Measurements from ENCODE around the gene PIGL.

Gene PIGL

GRCh38 chr17:16250635-16251034 lies 33.6 kb downstream of the PIGL start:
- Histone ChIP-seq H3K27ac (ENCODE audit: low read depth, low read length) (no peak overlapping the region), H3K9ac (ENCODE audit: low read depth in 1 of 2, low read length in 2 of 2) (no peak overlapping the region), H3K9me3 (ENCODE audit: control insufficient read depth in 1 of 2, low read length in 2 of 2) (no peaks in the 10 kb centered on the region), H3K27me3 (ENCODE audit: control insufficient read depth in 1 of 2, insufficient read depth in 2 of 2, low read length in 2 of 2) (no peaks in the 10 kb centered on the region), H3K36me3 (ENCODE audit: control insufficient read depth in 1 of 2, insufficient read depth in 2 of 2, low read length in 2 of 2) (no peaks in the 10 kb centered on the region), H3K4me1 (ENCODE audit: control insufficient read depth in 1 of 2, insufficient read depth in 2 of 2, low read length in 2 of 2) (peaks cover 20 to 25% of the 10 kb centered on the region in 2 donors), H3K4me3 (ENCODE audit: low read depth in 1 of 2, low read length in 2 of 2) (no peak overlapping the region)

DNA sequence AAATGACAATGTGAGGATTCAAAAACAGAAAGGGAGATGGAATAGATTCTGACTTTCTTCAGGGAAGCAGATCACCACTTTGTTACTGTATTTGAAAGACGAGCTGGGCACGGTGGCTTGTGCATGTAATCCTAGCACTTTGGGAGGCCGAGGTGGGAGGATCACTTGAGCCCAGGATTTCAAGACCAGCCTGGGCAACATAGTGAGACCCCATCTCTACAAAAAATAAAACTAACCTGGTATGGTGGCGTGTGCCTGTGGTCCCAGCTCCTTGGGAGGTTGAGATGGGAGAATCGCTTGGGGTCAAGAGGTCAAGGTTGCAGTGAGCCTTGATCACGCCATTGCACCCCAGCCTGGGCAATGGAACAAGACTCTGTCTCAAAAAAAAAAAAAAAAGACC lies 34.0 kb downstream of the PIGL start:
- no peak overlapping the region for H3K27ac ChIP-seq (ENCODE audit: low read depth, low read length)
- H3K4me3 ChIP-seq (ENCODE audit: low read depth in 1 of 2, low read length in 2 of 2) = no peak overlapping the region
- H3K27me3 ChIP-seq (ENCODE audit: control insufficient read depth in 1 of 2, insufficient read depth in 2 of 2, low read length in 2 of 2) = no peaks in the 10 kb centered on the region
- no peak overlapping the region for H3K9ac ChIP-seq (ENCODE audit: low read depth in 1 of 2, low read length in 2 of 2)
- no peaks in the 10 kb centered on the region for H3K9me3 ChIP-seq (ENCODE audit: control insufficient read depth in 1 of 2, low read length in 2 of 2)
- peaks cover 23 to 29% of the 10 kb centered on the region in 2 donors for H3K4me1 ChIP-seq (ENCODE audit: control insufficient read depth in 1 of 2, insufficient read depth in 2 of 2, low read length in 2 of 2)
- no peaks in the 10 kb centered on the region for H3K36me3 ChIP-seq (ENCODE audit: control insufficient read depth in 1 of 2, insufficient read depth in 2 of 2, low read length in 2 of 2)

DNA sequence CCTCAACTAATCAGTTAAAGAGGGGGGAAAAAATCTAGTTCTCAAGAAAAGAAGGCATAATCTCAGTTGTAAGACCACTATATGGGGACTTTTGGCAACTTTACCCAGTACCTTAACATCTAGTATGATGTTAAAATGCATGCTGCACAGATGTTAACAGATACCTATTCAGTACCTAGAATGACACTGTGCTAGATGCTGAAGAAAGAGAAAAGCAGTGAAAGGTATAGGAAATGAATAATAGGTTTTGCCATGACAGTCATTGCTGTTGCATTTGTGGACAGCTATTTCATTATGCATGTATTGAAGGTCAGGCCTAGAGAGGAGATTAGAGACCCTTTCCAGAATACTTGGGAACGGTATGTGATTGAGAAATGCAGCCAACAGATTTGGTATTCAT lies 34.5 kb downstream of the PIGL start:
- no peaks in the 10 kb centered on the region for H3K36me3 ChIP-seq (ENCODE audit: control insufficient read depth in 1 of 2, insufficient read depth in 2 of 2, low read length in 2 of 2)
- no peak overlapping the region for H3K4me3 ChIP-seq (ENCODE audit: low read depth in 1 of 2, low read length in 2 of 2)
- H3K4me1 ChIP-seq (ENCODE audit: control insufficient read depth in 1 of 2, insufficient read depth in 2 of 2, low read length in 2 of 2) = peaks cover 28 to 31% of the 10 kb centered on the region in 2 donors
- no peaks in the 10 kb centered on the region for H3K9me3 ChIP-seq (ENCODE audit: control insufficient read depth in 1 of 2, low read length in 2 of 2)
- no peak overlapping the region for H3K9ac ChIP-seq (ENCODE audit: low read depth in 1 of 2, low read length in 2 of 2)
- H3K27ac ChIP-seq (ENCODE audit: low read depth, low read length) = no peak overlapping the region
- H3K27me3 ChIP-seq (ENCODE audit: control insufficient read depth in 1 of 2, insufficient read depth in 2 of 2, low read length in 2 of 2) = no peaks in the 10 kb centered on the region

DNA sequence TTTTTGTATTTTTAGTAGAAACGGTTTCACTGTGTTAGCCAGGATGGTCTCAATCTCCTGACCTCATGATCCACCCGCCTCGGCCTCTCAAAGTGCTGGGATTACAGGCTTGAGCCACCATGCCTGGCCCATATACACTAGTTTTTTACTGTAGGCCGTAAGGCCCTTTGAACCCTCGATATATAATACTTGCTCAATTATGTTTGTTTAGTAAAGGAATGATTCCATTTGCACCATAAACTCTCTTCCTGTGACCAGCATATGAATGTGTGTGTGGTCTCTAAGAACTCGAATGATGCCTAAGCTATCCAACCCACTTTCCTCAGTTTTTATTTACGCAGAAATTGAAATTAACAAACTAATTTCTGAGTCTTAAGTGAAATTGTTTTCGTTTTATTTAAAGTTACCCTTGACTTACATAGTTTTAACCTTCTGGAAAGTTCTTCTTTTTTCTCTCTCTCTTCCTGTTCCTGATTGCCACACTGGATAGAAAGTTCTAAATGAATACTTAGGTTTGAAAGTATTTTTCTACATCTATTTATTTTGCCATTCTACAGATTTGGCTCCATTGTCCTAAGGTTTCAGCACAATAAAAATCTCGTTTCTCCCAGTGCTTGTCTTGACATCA lies 37.9 kb downstream of the PIGL start:
- H3K9me3 ChIP-seq (ENCODE audit: control insufficient read depth in 1 of 2, low read length in 2 of 2) = no peaks in the 10 kb centered on the region
- H3K4me3 ChIP-seq (ENCODE audit: low read depth in 1 of 2, low read length in 2 of 2) = peak overlapping the region; percentile 6 to 50
- H3K4me1 ChIP-seq (ENCODE audit: control insufficient read depth in 1 of 2, insufficient read depth in 2 of 2, low read length in 2 of 2) = peaks cover 14 to 18% of the 10 kb centered on the region in 2 donors
- no peaks in the 10 kb centered on the region for H3K36me3 ChIP-seq (ENCODE audit: control insufficient read depth in 1 of 2, insufficient read depth in 2 of 2, low read length in 2 of 2)
- peak overlapping the region; percentile 53 to 60 for H3K9ac ChIP-seq (ENCODE audit: low read depth in 1 of 2, low read length in 2 of 2)
- H3K27ac ChIP-seq (ENCODE audit: low read depth, low read length) = peak overlapping the region; percentile 69
- H3K27me3 ChIP-seq (ENCODE audit: control insufficient read depth in 1 of 2, insufficient read depth in 2 of 2, low read length in 2 of 2) = no peaks in the 10 kb centered on the region

DNA sequence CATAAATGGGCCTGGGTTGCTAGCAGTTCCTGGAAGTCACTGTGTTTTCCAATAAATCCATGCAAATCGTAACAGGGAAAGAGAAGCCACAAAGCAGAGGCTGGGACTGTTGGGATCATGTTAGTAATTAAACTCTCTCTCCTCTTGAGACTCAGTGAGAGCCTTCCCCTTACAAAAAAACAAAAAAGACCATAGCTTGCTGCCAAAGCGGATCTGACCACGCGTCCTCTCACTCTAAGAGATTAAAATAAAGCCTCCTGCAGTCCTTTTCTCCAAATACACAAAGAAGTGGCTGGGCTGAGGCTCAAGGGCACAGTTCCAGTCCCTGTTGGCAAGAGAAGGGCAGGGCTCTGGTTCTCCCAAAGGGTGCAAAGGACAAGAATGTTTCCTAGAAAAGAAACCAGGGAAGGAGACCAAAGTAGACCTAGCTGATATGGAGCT lies 38.5 kb downstream of the PIGL start:
- Histone ChIP-seq H3K4me1 (ENCODE audit: control insufficient read depth in 1 of 2, insufficient read depth in 2 of 2, low read length in 2 of 2) (peaks cover 14 to 18% of the 10 kb centered on the region in 2 donors), H3K9ac (ENCODE audit: low read depth in 1 of 2, low read length in 2 of 2) (peak overlapping the region; percentile 53 to 60), H3K27ac (ENCODE audit: low read depth, low read length) (peak overlapping the region; percentile 69), H3K36me3 (ENCODE audit: control insufficient read depth in 1 of 2, insufficient read depth in 2 of 2, low read length in 2 of 2) (no peaks in the 10 kb centered on the region), H3K27me3 (ENCODE audit: control insufficient read depth in 1 of 2, insufficient read depth in 2 of 2, low read length in 2 of 2) (no peaks in the 10 kb centered on the region), H3K9me3 (ENCODE audit: control insufficient read depth in 1 of 2, low read length in 2 of 2) (no peaks in the 10 kb centered on the region), H3K4me3 (ENCODE audit: low read depth in 1 of 2, low read length in 2 of 2) (peak overlapping the region; percentile 6 to 50)

GRCh38 chr17:16258901-16259300 lies 41.9 kb downstream of the PIGL start:
- Histone ChIP-seq H3K36me3 (ENCODE audit: control insufficient read depth in 1 of 2, insufficient read depth in 2 of 2, low read length in 2 of 2) (no peaks in the 10 kb centered on the region), H3K9me3 (ENCODE audit: control insufficient read depth in 1 of 2, low read length in 2 of 2) (no peaks in the 10 kb centered on the region), H3K9ac (ENCODE audit: low read depth in 1 of 2, low read length in 2 of 2) (no peak overlapping the region), H3K27ac (ENCODE audit: low read depth, low read length) (no peak overlapping the region), H3K4me3 (ENCODE audit: low read depth in 1 of 2, low read length in 2 of 2) (no peak overlapping the region), H3K4me1 (ENCODE audit: control insufficient read depth in 1 of 2, insufficient read depth in 2 of 2, low read length in 2 of 2) (peaks cover 14 to 18% of the 10 kb centered on the region in 2 donors), H3K27me3 (ENCODE audit: control insufficient read depth in 1 of 2, insufficient read depth in 2 of 2, low read length in 2 of 2) (no peaks in the 10 kb centered on the region)

- no peak overlapping the region for H3K9ac ChIP-seq (ENCODE audit: low read depth in 1 of 2, low read length in 2 of 2)
- H3K27ac ChIP-seq (ENCODE audit: low read depth, low read length) = no peak overlapping the region
- H3K9me3 ChIP-seq (ENCODE audit: control insufficient read depth in 1 of 2, low read length in 2 of 2) = no peaks in the 10 kb centered on the region
- H3K4me3 ChIP-seq (ENCODE audit: low read depth in 1 of 2, low read length in 2 of 2) = no peak overlapping the region
- no peaks in the 10 kb centered on the region for H3K36me3 ChIP-seq (ENCODE audit: control insufficient read depth in 1 of 2, insufficient read depth in 2 of 2, low read length in 2 of 2)
- peaks cover 12 to 17% of the 10 kb centered on the region in 2 donors for H3K4me1 ChIP-seq (ENCODE audit: control insufficient read depth in 1 of 2, insufficient read depth in 2 of 2, low read length in 2 of 2)
- no peaks in the 10 kb centered on the region for H3K27me3 ChIP-seq (ENCODE audit: control insufficient read depth in 1 of 2, insufficient read depth in 2 of 2, low read length in 2 of 2)
Observed at GRCh38 chr17:16259926-16260325, 42.9 kb downstream of the PIGL start.

- H3K9ac ChIP-seq (ENCODE audit: low read depth in 1 of 2, low read length in 2 of 2) = no peak overlapping the region
- peaks cover 8 to 10% of the 10 kb centered on the region in 2 donors for H3K4me1 ChIP-seq (ENCODE audit: control insufficient read depth in 1 of 2, insufficient read depth in 2 of 2, low read length in 2 of 2)
- H3K4me3 ChIP-seq (ENCODE audit: low read depth in 1 of 2, low read length in 2 of 2) = no peak overlapping the region
- no peaks in the 10 kb centered on the region for H3K9me3 ChIP-seq (ENCODE audit: control insufficient read depth in 1 of 2, low read length in 2 of 2)
- H3K27me3 ChIP-seq (ENCODE audit: control insufficient read depth in 1 of 2, insufficient read depth in 2 of 2, low read length in 2 of 2) = no peaks in the 10 kb centered on the region
- no peak overlapping the region for H3K27ac ChIP-seq (ENCODE audit: low read depth, low read length)
- H3K36me3 ChIP-seq (ENCODE audit: control insufficient read depth in 1 of 2, insufficient read depth in 2 of 2, low read length in 2 of 2) = no peaks in the 10 kb centered on the region
Observed at GRCh38 chr17:16261049-16261448, 44.0 kb downstream of the PIGL start.

- Histone ChIP-seq H3K9me3 (ENCODE audit: control insufficient read depth in 1 of 2, low read length in 2 of 2) (no peaks in the 10 kb centered on the region), H3K36me3 (ENCODE audit: control insufficient read depth in 1 of 2, insufficient read depth in 2 of 2, low read length in 2 of 2) (no peaks in the 10 kb centered on the region), H3K27ac (ENCODE audit: low read depth, low read length) (no peak overlapping the region), H3K4me3 (ENCODE audit: low read depth in 1 of 2, low read length in 2 of 2) (no peak overlapping the region), H3K4me1 (ENCODE audit: control insufficient read depth in 1 of 2, insufficient read depth in 2 of 2, low read length in 2 of 2) (peaks cover 6 to 8% of the 10 kb centered on the region in 2 donors), H3K27me3 (ENCODE audit: control insufficient read depth in 1 of 2, insufficient read depth in 2 of 2, low read length in 2 of 2) (no peaks in the 10 kb centered on the region), H3K9ac (ENCODE audit: low read depth in 1 of 2, low read length in 2 of 2) (no peak overlapping the region)
Observed at GRCh38 chr17:16262201-16262600, 45.2 kb downstream of the PIGL start.

GRCh38 chr17:16267174-16267573 lies 50.2 kb downstream of the PIGL start:
- no peak overlapping the region for H3K4me3 ChIP-seq (ENCODE audit: low read depth in 1 of 2, low read length in 2 of 2)
- H3K9me3 ChIP-seq (ENCODE audit: control insufficient read depth in 1 of 2, low read length in 2 of 2) = no peaks in the 10 kb centered on the region
- H3K36me3 ChIP-seq (ENCODE audit: control insufficient read depth in 1 of 2, insufficient read depth in 2 of 2, low read length in 2 of 2) = no peaks in the 10 kb centered on the region
- no peak overlapping the region for H3K27ac ChIP-seq (ENCODE audit: low read depth, low read length)
- H3K9ac ChIP-seq (ENCODE audit: low read depth in 1 of 2, low read length in 2 of 2) = no peak overlapping the region
- no peaks in the 10 kb centered on the region for H3K27me3 ChIP-seq (ENCODE audit: control insufficient read depth in 1 of 2, insufficient read depth in 2 of 2, low read length in 2 of 2)
- H3K4me1 ChIP-seq (ENCODE audit: control insufficient read depth in 1 of 2, insufficient read depth in 2 of 2, low read length in 2 of 2) = peaks cover 8% of the 10 kb centered on the region in 2 donors
